ENCODE data around the gene CD34. TPM values are rescaled to one million over a fixed set of nuclear protein-coding genes. Genes with fewer than 3 reads are reported as not detected.

CD34 gene
- total RNA-seq, 2 experiments from 2014 or later: 0.05 TPM; not detected in 1

Other genes starting within 250 kb of the CD34 start
- 100 to 1,000 TPM; 112 to 115 TPM for gene CD46, start 159.1 kb downstream of the CD34 start, total RNA-seq

Data from activated CD4-positive, alpha-beta T cell treated with anti-CD3 and anti-CD28 coated beads, Interleukin-2, amount 10 ng/mL, durations not matched to agents 7 days and 5 days (primary cell).